Stimulated activated CD8-positive, alpha-beta memory T cell treated with anti-CD3 and anti-CD28 coated beads, Interleukin-4, amount 100 ng/mL, for 4 hours (primary cell): ENCODE data around the gene CDADC1.

ENCODE experiments used
- DNase-seq, 2 donors: peaks; one replicate each; pipeline ENCODE4 v3.0.0-alpha.2; 2020; ENCODE audit warnings: low read depth in 2 of 2, low spot score in 1 of 2

Gene CDADC1

GRCh38 chr13:49235856-49236431 lies 11.8 kb upstream of the CDADC1 start:
- DNase-seq: no peak

- DNase-seq: no peak
Measured at GRCh38 chr13:49238621-49239020, 9.1 kb upstream of the CDADC1 start.

GRCh38 chr13:49240017-49240416 lies 7.7 kb upstream of the CDADC1 start:
- no peak for DNase-seq

GRCh38 chr13:49241296-49241695 lies 6.4 kb upstream of the CDADC1 start:
- DNase-seq: no peak

- no peak for DNase-seq
Measured at GRCh38 chr13:49245101-49245500, 2.6 kb upstream of the CDADC1 start.

- DNase-seq: no peak
Measured at GRCh38 chr13:49246850-49247642, 679 bp upstream of the CDADC1 start.

- no peak for DNase-seq
Measured at GRCh38 chr13:49248622-49249002, 887 bp downstream of the CDADC1 start.

- no peak for DNase-seq
Measured at GRCh38 chr13:49251326-49251725, 3.6 kb downstream of the CDADC1 start.

GRCh38 chr13:49253310-49253709 lies 5.6 kb downstream of the CDADC1 start:
- DNase-seq: no peak

GRCh38 chr13:49254007-49254406 lies 6.3 kb downstream of the CDADC1 start:
- no peak for DNase-seq

- DNase-seq: no peak
Measured at GRCh38 chr13:49256841-49257240, 9.1 kb downstream of the CDADC1 start.

- no peak for DNase-seq
Measured at GRCh38 chr13:49258089-49258796, 10.5 kb downstream of the CDADC1 start.

- DNase-seq: no peak
Measured at GRCh38 chr13:49259586-49259985, 11.9 kb downstream of the CDADC1 start.

- no peak for DNase-seq
Measured at GRCh38 chr13:49262634-49263033, 14.9 kb downstream of the CDADC1 start.

GRCh38 chr13:49265822-49266221 lies 18.1 kb downstream of the CDADC1 start:
- DNase-seq: no peak

GRCh38 chr13:49271264-49271663 lies 23.5 kb downstream of the CDADC1 start:
- no peak for DNase-seq

GRCh38 chr13:49272296-49272695 lies 24.6 kb downstream of the CDADC1 start:
- no peak for DNase-seq

GRCh38 chr13:49278211-49278610 lies 30.5 kb downstream of the CDADC1 start:
- DNase-seq: no peak

GRCh38 chr13:49279112-49279511 lies 31.4 kb downstream of the CDADC1 start:
- DNase-seq: no peak

GRCh38 chr13:49279885-49280284 lies 32.2 kb downstream of the CDADC1 start:
- DNase-seq: no peak

- no peak for DNase-seq
Measured at GRCh38 chr13:49287995-49288394, 40.3 kb downstream of the CDADC1 start.

GRCh38 chr13:49288458-49288857 lies 40.7 kb downstream of the CDADC1 start:
- no peak for DNase-seq
